Measurements from ENCODE around the gene DYNLT5.
"Not testable (repeated sequence)": the region's sequence is repeated elsewhere in the genome, so short reads cannot be mapped to it uniquely, and the experiment has no call there.

The DYNLT5 gene

GRCh38 chr1:66761221-66761620 lies 9.0 kb downstream of the DYNLT5 start:
- ATAC-seq (replicated peaks) (no peak), DNase-seq (no peak)
- Mint-ChIP-seq H3K27ac (no peak overlapping the region), H3K4me1 (peaks cover 9% of the 10 kb centered on the region in 2 donors), H3K36me3 (no peaks in the 10 kb centered on the region), H3K4me3 (no peak overlapping the region), H3K9me3 (no peaks in the 10 kb centered on the region), H3K27me3 (no peaks in the 10 kb centered on the region)

DNA sequence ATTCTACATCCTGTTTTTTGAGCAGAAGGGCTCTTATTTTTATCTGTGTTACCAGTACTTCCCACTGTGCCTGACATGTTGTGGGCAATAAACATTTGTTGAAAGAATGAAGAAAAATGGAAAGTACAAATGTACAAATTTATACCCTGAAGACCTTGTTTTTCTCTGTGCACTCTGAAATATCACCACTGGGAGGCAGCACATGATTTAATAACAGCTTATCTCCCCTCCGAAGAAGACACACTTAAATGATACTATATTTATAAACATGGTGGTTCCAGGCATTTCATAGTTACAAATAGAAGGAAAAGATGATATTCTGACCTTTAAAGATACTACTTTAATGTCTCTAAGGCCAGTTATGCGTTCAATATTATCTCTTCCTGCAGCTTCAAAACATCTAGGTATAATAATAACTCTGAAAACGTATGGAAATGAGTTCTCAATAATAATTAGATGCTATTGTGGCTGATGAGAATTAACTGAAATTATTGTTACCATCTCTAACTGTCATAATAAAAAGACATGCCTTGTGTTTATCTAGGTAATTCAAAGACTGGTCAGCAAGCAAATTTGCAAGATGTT lies 12.8 kb downstream of the DYNLT5 start:
- no peaks in the 10 kb centered on the region for H3K4me1 Mint-ChIP-seq
- no peaks in the 10 kb centered on the region for H3K9me3 Mint-ChIP-seq
- peak; percentile 34 for DNase-seq
- H3K36me3 Mint-ChIP-seq: no peaks in the 10 kb centered on the region
- no peaks in the 10 kb centered on the region for H3K27me3 Mint-ChIP-seq
- H3K4me3 Mint-ChIP-seq: no peak overlapping the region
- H3K27ac Mint-ChIP-seq: no peak overlapping the region
- peak; percentile 56 to 63 for ATAC-seq (replicated peaks)

- H3K4me3 Mint-ChIP-seq: no peak overlapping the region
- no peaks in the 10 kb centered on the region for H3K27me3 Mint-ChIP-seq
- DNase-seq (no peak), ATAC-seq (replicated peaks) (no peak)
- H3K4me1 Mint-ChIP-seq: no peaks in the 10 kb centered on the region
- no peaks in the 10 kb centered on the region for H3K36me3 Mint-ChIP-seq
- H3K27ac Mint-ChIP-seq: no peak overlapping the region
- H3K9me3 Mint-ChIP-seq: no peaks in the 10 kb centered on the region
These were observed 15.4 kb downstream of the DYNLT5 start for GRCh38 chr1:66767626-66768025.

GRCh38 chr1:66768965-66769364 lies 16.7 kb downstream of the DYNLT5 start:
- Mint-ChIP-seq H3K36me3 (no peaks in the 10 kb centered on the region), H3K4me1 (no peaks in the 10 kb centered on the region), H3K9me3 (no peaks in the 10 kb centered on the region), H3K4me3 (no peak overlapping the region), H3K27ac (no peak overlapping the region), H3K27me3 (no peaks in the 10 kb centered on the region)
- no peak for DNase-seq
- ATAC-seq (replicated peaks): no peak

- ATAC-seq (replicated peaks): peak in 1 of 2 donors; percentile 27
- no peaks in the 10 kb centered on the region for H3K36me3 Mint-ChIP-seq
- no peaks in the 10 kb centered on the region for H3K9me3 Mint-ChIP-seq
- H3K27ac Mint-ChIP-seq: no peak overlapping the region
- DNase-seq: no peak
- H3K4me3 Mint-ChIP-seq: no peak overlapping the region
- no peaks in the 10 kb centered on the region for H3K4me1 Mint-ChIP-seq
- H3K27me3 Mint-ChIP-seq: no peaks in the 10 kb centered on the region
These were observed 17.4 kb downstream of the DYNLT5 start for GRCh38 chr1:66769512-66770229.

- Mint-ChIP-seq H3K36me3 (no peaks in the 10 kb centered on the region), H3K4me3 (no peak overlapping the region), H3K4me1 (no peaks in the 10 kb centered on the region), H3K27me3 (no peaks in the 10 kb centered on the region), H3K27ac (no peak overlapping the region), H3K9me3 (no peaks in the 10 kb centered on the region)
- no peak for DNase-seq
- ATAC-seq (replicated peaks): no peak
These were observed 18.0 kb downstream of the DYNLT5 start for GRCh38 chr1:66770240-66770639.

DNA sequence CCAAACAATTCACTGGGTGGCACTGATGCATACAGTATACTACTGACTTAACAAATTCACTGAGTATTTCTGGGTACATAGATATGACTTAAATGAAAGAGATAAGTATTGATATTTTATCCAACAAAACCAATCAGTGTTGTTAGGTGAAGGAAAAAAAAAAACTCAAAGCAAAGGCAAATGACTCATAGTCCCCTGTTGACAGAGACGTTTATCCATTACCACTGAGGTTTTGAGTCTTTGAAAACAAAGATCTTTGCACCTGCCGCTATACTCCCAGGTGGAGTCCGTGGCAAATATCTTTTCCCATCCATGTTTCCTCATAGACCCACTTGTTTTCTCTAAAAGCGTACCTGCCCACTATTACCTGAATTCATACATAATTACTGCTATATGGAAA lies 18.4 kb downstream of the DYNLT5 start:
- Mint-ChIP-seq H3K4me3 (no peak overlapping the region), H3K9me3 (no peaks in the 10 kb centered on the region), H3K27ac (no peak overlapping the region), H3K27me3 (peaks cover 0 to 3% of the 10 kb centered on the region in 2 donors), H3K4me1 (no peaks in the 10 kb centered on the region), H3K36me3 (no peaks in the 10 kb centered on the region)
- no peak for DNase-seq
- no peak for ATAC-seq (replicated peaks)

GRCh38 chr1:66773227-66773626 lies 21.0 kb downstream of the DYNLT5 start:
- no peaks in the 10 kb centered on the region for H3K4me1 Mint-ChIP-seq
- DNase-seq (no peak), ATAC-seq (replicated peaks) (no peak)
- no peak overlapping the region for H3K4me3 Mint-ChIP-seq
- H3K27ac Mint-ChIP-seq: no peak overlapping the region
- peaks cover 0 to 5% of the 10 kb centered on the region in 2 donors for H3K27me3 Mint-ChIP-seq
- no peaks in the 10 kb centered on the region for H3K9me3 Mint-ChIP-seq
- H3K36me3 Mint-ChIP-seq: no peaks in the 10 kb centered on the region

DNA sequence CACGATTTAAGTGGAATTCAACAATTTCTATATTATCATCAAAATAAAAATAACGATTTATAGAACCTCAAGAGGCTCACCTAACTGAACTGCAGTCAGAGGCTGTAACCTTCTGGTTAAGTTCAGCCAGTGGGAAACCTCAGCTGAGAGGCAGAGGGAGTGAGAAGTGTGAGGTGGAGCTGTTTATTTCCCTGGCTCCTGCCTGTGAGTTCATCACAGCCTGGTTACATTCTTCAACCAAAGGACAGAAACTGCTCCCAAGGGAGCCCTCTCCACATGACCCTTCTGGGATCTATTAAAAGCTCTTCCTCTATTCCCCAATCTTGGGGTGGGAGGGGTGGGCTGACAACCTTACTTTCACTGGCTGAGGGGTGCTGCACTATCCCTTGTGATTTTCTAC lies 22.2 kb downstream of the DYNLT5 start:
- Mint-ChIP-seq H3K27me3 (peaks cover 0 to 7% of the 10 kb centered on the region in 2 donors), H3K4me1 (peaks cover 0 to 2% of the 10 kb centered on the region in 2 donors), H3K27ac (no peak overlapping the region), H3K4me3 (no peak overlapping the region), H3K36me3 (no peaks in the 10 kb centered on the region), H3K9me3 (no peaks in the 10 kb centered on the region)
- ATAC-seq (replicated peaks) (no peak), DNase-seq (no peak)

GRCh38 chr1:66775646-66776045 lies 23.4 kb downstream of the DYNLT5 start:
- H3K36me3 Mint-ChIP-seq: no peaks in the 10 kb centered on the region
- H3K27ac Mint-ChIP-seq: no peak overlapping the region
- peaks cover 0 to 10% of the 10 kb centered on the region in 2 donors for H3K27me3 Mint-ChIP-seq
- ATAC-seq (replicated peaks): no peak
- no peak for DNase-seq
- peaks cover 0 to 3% of the 10 kb centered on the region in 2 donors for H3K4me1 Mint-ChIP-seq
- H3K4me3 Mint-ChIP-seq: no peak overlapping the region
- peaks cover 0 to 3% of the 10 kb centered on the region in 2 donors for H3K9me3 Mint-ChIP-seq

DNA sequence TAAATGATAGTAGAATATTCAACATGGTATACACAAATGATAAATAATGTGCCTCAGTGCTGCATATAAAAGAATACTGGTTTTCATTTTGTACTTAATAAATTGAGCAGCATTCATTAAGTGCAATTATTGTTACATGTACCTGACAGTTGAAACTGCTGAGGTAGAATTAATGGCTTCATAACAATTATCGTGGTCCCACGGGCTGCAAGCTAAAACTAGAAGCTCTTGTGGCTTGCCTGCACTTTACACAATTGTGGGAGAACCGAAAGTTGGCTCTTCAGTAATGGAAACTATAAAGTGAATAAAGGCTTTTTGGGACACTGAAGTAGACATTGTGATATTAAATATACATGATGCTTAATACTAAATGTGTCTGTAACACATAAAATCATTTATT lies 25.6 kb downstream of the DYNLT5 start:
- Mint-ChIP-seq H3K27ac (no peak overlapping the region), H3K27me3 (peaks cover 0 to 15% of the 10 kb centered on the region in 2 donors), H3K4me1 (peaks cover 0 to 3% of the 10 kb centered on the region in 2 donors), H3K9me3 (peaks cover 0 to 3% of the 10 kb centered on the region in 2 donors), H3K4me3 (no peak overlapping the region), H3K36me3 (no peaks in the 10 kb centered on the region)
- ATAC-seq (replicated peaks) (no peak), DNase-seq (no peak)

GRCh38 chr1:66778266-66778665 lies 26.0 kb downstream of the DYNLT5 start:
- ATAC-seq (replicated peaks) (no peak), DNase-seq (no peak)
- Mint-ChIP-seq H3K27ac (no peak overlapping the region), H3K4me1 (peaks cover 0 to 3% of the 10 kb centered on the region in 2 donors), H3K36me3 (no peaks in the 10 kb centered on the region), H3K9me3 (peaks cover 0 to 3% of the 10 kb centered on the region in 2 donors), H3K4me3 (no peak overlapping the region), H3K27me3 (peaks cover 0 to 15% of the 10 kb centered on the region in 2 donors)

DNA sequence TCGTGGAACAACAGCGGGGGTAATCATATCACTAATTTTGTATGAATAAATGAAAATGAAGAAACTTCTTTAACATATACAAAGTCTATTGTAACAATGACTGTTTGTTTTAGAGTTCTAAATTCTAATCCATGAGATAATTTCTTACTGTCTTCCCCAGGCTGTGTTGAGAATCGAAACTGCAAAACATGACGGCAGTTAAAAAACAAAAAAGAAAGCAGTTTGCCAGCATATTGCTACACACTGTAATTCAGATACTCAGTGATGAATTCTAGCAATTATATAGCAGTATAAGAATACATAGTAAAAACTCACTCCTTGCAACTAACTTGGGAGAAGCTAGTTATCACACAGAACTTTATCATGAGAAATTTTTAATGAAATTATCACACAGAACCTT lies 26.7 kb downstream of the DYNLT5 start:
- Mint-ChIP-seq H3K9me3 (peaks cover 0 to 3% of the 10 kb centered on the region in 2 donors), H3K27me3 (peaks cover 0 to 15% of the 10 kb centered on the region in 2 donors), H3K4me3 (no peak overlapping the region), H3K4me1 (peaks cover 0 to 3% of the 10 kb centered on the region in 2 donors), H3K27ac (no peak overlapping the region), H3K36me3 (no peaks in the 10 kb centered on the region)
- DNase-seq (no peak), ATAC-seq (replicated peaks) (no peak)

- Mint-ChIP-seq H3K4me3 (no peak overlapping the region), H3K9me3 (peaks cover 0 to 5% of the 10 kb centered on the region in 2 donors), H3K27ac (no peak overlapping the region), H3K4me1 (peaks cover 0 to 3% of the 10 kb centered on the region in 2 donors), H3K36me3 (no peaks in the 10 kb centered on the region), H3K27me3 (peaks cover 0 to 15% of the 10 kb centered on the region in 2 donors)
- ATAC-seq (replicated peaks) (no peak), DNase-seq (no peak)
These were observed 27.3 kb downstream of the DYNLT5 start for GRCh38 chr1:66779475-66780078.

DNA sequence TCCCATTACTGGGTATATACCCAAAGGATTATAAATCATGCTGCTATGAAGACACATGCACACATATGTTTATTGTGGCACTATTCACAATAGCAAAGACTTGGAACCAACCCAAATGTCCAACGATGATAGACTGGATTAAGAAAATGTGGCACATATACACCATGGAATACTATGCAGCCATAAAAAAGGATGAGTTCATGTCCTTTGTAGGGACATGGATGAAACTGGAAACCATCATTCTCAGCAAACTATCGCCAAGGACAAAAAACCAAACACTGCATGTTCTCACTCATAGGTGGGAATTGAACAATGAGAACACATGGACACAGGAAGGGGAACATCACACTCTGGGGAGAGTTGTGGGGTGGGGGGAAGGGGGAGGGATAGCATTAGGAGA lies 33.5 kb downstream of the DYNLT5 start:
- H3K36me3 Mint-ChIP-seq; H3K4me3 Mint-ChIP-seq; H3K9me3 Mint-ChIP-seq; H3K27me3 Mint-ChIP-seq; H3K27ac Mint-ChIP-seq; DNase-seq; ATAC-seq (replicated peaks): not testable (repeated sequence)
- H3K4me1 Mint-ChIP-seq: peaks cover 9 to 15% of the 10 kb centered on the region in 2 donors
